ENCODE data around the gene KCNK16.

- TF ChIP-seq, protein P1, sequence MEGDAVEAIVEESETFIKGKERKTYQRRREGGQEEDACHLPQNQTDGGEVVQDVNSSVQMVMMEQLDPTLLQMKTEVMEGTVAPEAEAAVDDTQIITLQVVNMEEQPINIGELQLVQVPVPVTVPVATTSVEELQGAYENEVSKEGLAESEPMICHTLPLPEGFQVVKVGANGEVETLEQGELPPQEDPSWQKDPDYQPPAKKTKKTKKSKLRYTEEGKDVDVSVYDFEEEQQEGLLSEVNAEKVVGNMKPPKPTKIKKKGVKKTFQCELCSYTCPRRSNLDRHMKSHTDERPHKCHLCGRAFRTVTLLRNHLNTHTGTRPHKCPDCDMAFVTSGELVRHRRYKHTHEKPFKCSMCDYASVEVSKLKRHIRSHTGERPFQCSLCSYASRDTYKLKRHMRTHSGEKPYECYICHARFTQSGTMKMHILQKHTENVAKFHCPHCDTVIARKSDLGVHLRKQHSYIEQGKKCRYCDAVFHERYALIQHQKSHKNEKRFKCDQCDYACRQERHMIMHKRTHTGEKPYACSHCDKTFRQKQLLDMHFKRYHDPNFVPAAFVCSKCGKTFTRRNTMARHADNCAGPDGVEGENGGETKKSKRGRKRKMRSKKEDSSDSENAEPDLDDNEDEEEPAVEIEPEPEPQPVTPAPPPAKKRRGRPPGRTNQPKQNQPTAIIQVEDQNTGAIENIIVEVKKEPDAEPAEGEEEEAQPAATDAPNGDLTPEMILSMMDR (IDR thresholded peaks at IDR 0.05), result no peak
- no peak for TF ChIP-seq POLR2A (IDR thresholded peaks at IDR 0.05)
Observed at GRCh38 chr6:39333644-39334438, 11.3 kb upstream of the KCNK16 start.

Measured in lower leg skin (tissue), 3 donors.